Endometrium (tissue), 2 donors: ENCODE results near the gene MIER3.

ENCODE experiments used
- FAIRE-seq: peaks from 2 replicates; lab custom pipeline; 2012; peaks lifted over from hg19 to GRCh38; lab: Jason Lieb, UNC
- donor health status: control.
- donor health status: control.

Gene MIER3

DNA sequence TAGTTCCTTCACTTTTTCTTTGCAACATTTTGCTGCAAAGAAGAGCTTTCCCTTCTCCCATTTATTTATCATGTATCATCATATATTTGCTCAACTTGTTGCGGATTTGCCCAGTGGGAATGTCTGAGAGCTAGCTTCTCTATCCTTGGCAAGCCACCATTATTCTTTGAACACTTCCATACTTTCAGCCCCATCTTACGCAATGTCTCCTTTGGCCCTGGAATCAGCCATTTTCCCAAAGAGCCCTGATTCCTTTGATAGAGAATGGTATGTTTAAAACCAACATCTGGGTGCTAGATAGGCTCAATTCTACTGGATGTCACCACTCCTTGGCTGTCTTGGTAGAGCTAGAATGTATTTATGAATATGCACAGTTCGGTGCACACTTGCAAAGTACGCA, 55.2 kb downstream of the MIER3 start:
- FAIRE-seq: no peak

DNA sequence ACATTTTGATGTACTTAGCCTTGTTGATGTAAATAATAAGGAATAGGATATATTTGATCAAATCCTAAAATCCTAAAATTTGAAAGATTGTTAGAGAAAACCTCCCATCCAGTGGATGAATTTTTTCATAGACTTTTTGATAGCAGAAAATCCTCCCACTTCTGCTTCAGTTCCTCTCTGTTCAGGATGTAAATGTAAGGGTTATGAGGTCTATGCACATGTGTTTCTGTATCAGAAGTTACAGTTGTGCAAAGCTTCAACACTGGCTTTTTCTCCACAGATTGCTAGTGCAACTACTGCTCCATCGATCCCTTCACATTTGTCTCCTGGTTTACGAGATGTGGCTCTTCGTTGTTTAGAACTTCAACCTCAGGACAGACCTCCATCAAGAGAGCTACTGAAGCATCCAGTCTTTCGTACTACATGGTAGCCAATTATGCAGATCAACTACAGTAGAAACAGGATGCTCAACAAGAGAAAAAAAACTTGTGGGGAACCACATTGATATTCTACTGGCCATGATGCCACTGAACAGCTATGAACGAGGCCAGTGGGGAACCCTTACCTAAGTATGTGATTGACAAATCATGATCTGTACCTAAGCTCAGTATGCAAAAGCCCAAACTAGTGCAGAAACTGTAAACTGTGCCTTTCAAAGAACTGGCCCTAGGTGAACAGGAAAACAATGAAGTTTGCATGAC, 58.5 kb downstream of the MIER3 start:
- no peak for FAIRE-seq

DNA sequence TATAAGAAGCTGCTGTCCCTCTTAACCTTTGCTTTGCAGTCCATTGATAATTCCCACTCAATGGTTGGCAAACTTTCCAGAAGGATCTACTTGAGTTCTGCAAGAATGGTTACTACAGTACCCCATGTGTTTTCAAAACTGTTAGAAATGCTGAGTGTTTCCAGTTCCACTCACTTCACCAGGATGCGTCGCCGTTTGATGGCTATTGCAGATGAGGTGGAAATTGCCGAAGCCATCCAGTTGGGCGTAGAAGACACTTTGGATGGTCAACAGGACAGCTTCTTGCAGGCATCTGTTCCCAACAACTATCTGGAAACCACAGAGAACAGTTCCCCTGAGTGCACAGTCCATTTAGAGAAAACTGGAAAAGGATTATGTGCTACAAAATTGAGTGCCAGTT, 70.4 kb downstream of the MIER3 start:
- no peak for FAIRE-seq

DNA sequence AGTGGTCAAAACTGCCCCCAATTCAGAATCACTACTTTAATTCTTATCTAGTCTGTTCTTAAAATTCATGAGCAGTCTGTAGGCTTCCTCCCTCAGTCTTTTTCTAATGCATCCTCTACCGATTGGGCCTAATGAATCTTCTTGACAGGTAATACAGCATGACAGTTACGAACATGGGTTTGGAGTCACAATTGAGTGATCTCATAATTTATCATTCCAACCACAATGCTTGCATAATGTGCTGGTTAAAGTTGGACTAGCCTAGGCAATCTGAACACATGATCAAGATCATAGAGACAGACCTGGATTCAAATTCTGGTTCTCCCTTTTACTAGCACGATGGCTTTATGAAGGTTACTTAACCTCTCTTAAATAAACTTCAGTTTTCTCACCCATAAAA, 75.6 kb downstream of the MIER3 start:
- no peak for FAIRE-seq

DNA sequence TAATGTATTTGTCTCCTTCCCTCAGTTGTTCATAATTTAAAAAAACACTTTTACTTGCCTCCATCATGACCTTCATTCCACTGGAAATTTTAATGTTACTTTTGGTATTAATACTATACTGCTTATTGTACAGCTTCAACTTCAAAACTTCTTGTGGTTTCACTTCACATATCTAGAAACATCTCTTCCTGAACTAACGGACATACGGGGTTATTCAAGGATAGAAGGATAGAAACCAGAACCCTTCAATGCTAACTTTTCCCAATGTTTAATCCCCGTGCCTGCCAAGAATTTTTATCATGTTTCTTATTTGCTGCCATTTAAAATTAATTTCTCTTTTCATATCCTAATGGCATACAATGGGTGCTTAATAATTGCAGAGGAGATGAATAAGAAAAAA, 78.9 kb downstream of the MIER3 start:
- FAIRE-seq: no peak

DNA sequence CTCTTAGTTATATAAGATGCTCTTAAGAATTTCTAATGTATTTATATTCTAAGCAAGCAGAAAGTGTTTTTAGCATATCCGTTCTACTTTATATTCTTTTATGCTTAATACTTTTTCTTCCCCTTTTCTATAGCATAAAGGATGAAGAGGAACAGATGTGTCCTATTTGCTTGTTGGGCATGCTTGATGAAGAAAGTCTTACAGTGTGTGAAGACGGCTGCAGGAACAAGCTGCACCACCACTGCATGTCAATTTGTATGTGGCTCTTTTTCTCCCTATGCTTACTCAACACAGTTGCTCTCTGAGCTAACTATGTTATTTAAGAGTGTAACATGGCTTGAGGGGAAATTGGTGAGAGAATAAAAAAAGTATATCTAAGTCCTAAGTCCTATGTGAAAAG, 80.1 kb downstream of the MIER3 start:
- no peak for FAIRE-seq
